GM18861 (cell line): Measurements from ENCODE around the gene PODN.

ENCODE experiments used
- ATAC-seq: cut with Tn5 transposase; IDR thresholded peaks from one replicate; pipeline ENCODE4 v1.9.1; 2021; ENCODE audit not compliant: unreplicated experiment

Gene PODN

GRCh38 chr1:53112861-53113260 lies 50.8 kb downstream of the PODN start:
- ATAC-seq, result no peak

GRCh38 chr1:53114090-53114489 lies 52.1 kb downstream of the PODN start:
- no peak for ATAC-seq

DNA sequence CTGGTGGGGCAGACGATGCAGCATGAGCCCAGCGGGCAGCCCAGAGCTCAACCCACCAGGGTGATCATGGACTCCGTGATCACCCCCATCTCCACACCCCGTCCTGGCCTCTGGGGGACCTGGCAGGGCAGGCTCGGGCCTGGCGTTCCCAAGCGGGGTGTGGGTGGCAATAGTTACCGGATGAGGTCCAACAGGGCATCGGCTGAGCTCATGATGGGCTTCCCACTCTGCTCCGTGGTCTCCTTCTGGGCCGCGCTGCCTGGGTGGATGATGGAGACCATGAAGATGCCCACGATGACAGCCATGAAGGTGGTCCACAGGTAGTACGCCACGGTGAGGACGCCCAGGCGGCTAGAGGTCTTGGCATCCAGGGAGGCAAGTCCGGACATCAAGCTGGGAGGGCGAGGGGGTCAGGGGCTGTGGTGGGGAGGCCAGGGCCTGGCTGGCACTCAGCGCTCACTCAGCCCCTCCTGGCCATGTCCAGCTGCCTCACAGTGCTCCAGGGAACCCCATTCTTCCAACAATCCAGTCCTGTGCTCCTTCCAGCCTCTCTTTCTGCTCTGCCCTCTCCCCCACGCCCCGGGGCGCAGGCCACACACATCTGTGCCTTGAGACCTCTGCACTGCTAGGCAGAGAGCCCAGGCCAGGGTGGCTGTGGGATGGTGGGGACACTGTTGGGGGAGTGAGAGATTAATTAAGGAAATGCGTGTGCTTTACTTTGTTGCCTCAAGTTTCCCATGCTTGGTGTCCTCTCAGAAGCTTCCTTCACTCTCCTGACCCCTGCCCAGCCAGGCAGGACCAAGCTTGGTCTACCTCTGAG lies 52.8 kb downstream of the PODN start:
- no peak for ATAC-seq

GRCh38 chr1:53115403-53116306 lies 53.6 kb downstream of the PODN start:
- no peak for ATAC-seq

GRCh38 chr1:53116307-53116810 lies 54.3 kb downstream of the PODN start:
- no peak for ATAC-seq

GRCh38 chr1:53116933-53117600 lies 55.1 kb downstream of the PODN start:
- ATAC-seq, result no peak

- ATAC-seq, result no peak
Observed at GRCh38 chr1:53117836-53118235, 55.8 kb downstream of the PODN start.

DNA sequence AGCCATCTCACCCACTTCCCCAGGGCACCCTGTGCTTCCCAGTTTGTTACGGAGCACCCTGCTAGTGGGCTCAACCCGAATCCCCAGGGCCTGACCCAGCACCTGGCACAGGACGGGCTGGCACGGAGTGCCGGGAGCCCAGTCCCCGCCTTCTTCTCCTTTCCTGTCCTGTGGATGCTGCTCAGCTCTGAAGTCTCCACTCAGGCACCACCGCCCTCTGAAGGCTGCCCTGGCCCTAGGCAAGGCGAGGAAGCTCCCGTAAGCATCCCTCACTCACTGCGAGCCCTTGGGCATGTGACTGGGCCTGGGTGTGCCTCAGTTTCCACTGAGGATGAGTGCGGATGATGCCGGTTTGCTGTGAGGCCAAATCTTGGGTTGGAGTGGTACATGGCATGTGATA lies 58.6 kb downstream of the PODN start:
- no peak for ATAC-seq

GRCh38 chr1:53121319-53122172 lies 59.5 kb downstream of the PODN start:
- no peak for ATAC-seq

DNA sequence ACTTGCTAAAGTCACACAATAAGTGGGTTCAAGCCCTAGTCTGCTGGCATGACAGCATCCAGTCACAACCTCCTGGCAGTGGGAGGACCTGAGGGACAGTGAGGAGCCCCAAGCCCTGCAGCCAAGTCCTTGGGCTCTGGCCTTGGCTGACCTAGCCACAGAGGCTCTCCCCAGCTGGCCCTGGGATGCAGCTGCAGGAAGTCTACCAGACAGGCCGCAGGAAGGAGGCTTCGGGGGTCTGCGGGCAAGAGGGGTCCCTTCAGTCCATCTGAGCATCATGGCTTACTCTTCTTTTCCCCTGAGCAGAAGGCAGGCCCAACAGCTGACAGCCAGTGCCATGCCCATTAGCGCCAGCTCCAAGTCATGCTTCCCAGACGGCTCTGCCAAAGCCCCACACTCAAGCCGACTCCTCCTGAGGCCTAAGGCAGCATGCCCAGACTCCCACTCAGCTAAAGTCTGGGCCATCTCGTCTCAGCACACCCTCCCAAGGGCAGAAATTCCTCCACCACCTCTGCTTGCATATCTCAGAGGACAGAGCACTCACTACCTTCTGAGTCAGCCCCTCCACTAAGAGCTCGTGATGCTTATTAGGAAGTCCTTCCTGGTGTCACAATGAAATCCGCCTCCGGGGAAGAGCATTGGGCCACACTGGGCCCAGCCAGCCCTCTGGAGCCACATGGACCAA lies 60.3 kb downstream of the PODN start:
- no peak for ATAC-seq

DNA sequence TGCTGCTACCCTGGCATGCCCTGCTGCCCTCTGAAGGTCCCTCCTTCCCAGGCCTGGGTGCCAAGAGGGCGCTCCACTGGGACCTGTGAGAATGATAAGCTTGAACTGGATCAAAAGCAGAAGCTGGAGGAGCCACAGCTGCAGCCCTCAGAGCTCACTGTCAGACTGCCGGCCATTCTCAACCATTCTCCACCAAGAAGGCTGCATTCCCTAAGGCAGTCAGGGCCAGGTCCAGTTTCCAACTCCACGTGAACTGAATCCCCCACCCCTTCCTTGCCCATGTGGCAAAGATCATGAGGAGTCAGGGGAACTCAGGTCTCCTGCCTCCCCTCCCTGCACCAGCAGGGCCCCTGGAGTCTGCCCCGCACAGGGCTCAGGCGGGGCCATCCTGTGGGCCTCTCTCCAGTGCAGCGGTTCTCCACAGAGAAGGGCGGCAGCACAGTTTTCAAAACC lies 61.0 kb downstream of the PODN start:
- ATAC-seq, result no peak

DNA sequence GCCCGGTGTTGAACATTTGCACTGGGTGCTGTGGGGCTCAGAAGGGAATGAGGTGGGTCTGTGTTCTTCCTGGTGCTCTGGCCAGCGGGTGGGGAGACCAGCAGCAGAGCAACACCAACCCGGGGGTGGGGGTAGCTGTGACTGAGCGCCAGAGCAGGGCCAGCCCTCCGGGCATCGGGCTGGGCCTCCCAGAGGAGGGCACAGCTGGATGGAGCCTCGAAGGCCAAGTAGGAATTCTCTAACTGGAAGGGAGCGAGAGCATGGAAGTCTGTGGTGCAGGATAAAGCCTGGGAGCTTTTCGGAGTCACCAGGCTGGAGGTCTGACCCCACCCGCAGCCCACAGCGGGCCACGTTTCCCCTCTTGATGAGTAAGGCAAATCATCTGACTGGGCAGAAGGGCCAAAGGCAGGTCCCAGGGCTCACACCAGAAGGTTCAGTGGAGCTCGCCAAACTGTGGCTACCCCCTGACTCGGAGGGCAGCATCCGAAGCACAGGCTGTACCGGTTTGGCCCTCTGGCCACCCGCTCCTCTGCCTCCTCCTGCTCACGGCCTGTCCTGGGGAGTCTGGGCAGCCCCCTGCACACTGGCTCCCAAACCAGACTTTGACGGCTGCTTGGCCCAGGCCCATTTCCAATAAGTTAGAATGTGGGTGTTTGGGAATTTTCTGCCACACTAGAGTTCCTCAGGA lies 61.6 kb downstream of the PODN start:
- no peak for ATAC-seq

DNA sequence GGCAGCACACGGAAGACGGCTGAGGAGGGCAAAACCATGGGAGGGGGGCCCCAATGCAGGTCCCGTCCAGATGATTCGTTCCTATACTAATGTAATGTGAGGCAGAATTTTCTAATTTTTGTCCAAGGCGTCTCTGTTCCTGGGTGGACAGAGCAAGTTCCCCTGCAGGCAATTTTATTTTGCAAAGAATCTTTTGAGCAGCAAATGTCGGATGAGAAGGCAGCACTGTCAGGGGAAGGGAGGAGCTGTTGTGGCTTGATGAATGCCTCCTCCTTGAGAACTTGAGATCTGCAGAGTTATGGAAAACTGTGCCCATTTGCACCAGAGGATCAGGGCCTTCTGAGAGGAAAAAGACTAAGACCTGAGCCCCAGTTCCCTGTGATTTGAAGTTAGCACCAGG lies 63.1 kb downstream of the PODN start:
- ATAC-seq, result no peak

DNA sequence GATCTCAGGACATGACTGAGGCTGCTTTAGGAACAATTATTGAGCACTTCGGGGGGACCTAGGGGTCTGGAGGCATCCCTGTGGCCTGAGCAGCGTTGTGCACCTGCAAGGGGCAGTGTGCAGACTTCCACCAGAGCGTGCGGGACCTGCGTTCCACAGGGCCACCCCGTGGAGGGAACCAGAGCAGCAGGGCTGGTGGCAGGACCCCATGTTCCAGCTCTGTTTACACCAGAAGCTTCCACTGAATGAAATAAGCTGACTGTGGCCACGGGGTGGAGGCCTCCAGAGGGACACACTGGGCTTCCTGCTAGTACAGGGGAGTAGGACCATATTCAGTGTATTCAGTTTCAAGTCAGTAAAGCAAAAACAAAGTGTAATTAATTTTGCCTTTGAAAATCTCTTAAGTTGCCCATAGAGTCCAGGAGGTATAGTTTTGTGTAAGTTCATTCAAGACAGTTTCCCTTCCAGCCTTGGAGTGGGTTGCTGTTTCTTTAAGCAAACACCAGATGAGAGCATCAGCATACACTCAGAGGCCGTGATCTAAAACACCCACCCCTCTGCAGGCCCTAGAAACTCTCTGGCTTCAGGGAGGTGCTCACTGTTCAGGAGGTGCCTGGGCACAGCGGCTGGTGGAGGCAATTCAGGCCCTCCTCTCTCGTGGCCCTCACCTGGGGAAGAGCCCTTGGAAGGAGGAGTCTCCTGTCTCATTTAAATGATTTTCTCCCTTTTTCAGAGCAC lies 63.8 kb downstream of the PODN start:
- no peak for ATAC-seq

DNA sequence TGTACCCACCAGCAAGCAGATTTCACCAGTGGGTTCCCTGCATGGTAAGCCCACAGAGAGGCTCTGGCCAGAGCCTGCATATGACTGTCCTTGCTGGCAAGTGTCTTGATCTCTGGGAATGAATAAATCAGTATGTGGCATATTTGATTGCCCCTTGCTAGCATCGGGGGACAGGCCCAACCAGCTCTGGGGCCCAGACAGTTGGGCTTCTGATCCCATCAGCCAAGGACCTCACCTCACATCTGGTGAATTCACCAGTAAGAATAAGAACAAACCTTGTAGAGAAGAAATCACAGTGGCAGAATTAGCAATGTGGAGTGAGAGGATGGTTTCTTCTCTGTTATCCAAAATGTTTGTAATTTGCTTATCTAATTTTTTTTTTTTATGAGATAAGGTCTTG lies 64.5 kb downstream of the PODN start:
- ATAC-seq, result no peak

GRCh38 chr1:53127546-53127945 lies 65.5 kb downstream of the PODN start:
- ATAC-seq, result no peak

GRCh38 chr1:53128401-53128800 lies 66.4 kb downstream of the PODN start:
- ATAC-seq, result no peak

DNA sequence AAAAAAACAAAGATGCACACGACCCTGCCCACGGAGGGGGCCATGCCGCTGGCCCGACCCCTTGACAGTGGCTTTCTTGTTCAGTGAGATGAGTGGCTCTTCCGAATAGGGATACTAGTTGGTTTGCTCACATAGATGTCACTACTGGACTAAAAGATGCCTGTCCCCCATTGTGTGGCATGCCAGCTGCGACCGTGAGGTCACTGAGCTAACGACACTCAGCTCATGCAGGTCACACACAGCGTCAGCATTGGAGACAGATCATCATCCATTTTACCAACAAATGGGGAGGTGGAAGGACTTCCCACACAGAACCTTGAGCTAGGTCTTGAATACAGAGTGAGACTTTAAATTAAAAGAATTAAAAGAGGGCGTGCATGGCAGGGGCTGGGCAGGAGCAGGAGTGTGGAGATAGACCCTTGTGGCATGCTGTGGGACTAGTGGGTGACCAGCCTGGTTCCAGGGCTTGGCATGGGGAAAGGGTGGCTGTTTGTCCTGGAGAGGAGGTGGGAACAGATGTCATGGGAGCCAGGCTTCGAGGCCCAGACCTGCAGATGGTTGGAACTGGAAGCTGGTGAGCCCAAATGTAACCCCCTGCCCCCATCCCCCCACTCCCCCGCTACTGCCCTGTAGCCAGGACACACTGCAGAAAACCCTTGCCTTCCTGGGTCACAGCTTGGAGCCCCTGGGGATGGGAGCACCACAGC lies 68.0 kb downstream of the PODN start:
- ATAC-seq, result no peak
